ENCODE results near the gene EYA3.

Gene EYA3

DNA sequence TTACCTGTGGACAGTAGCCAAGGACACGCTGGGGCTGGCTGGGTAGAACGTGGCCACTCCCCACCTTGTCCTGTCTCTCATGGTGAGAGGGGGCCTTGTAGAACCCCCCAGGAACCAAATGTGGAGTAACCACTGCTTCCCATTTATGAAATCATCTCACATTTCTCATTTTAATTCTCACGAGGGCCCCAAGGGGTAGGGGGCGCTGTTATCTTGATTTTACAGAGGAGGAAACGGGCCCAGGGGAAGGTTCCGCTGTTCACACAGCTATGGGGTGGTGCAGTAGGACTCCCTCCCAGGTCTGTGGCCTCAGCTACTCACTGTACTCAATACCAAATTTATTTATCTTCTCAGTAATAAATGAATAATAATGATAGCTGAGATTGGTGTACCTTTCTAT lies 148.1 kb downstream of the EYA3 start:
- peak; percentile 50 to 82 for DNase-seq (ENCODE audit: low spot score in 2 of 2)
- ATAC-seq: peak; percentile 82
- H3K9me3 Mint-ChIP-seq: no peaks in the 10 kb centered on the region
- no peak overlapping the region for H3K4me3 Mint-ChIP-seq
- peak overlapping the region; percentile 89 for H3K27ac Mint-ChIP-seq
- no peaks in the 10 kb centered on the region for H3K36me3 Mint-ChIP-seq
- peaks cover 26% of the 10 kb centered on the region for H3K4me1 Mint-ChIP-seq

GRCh38 chr1:27938488-27938887 lies 149.9 kb downstream of the EYA3 start:
- no peaks in the 10 kb centered on the region for H3K36me3 Mint-ChIP-seq
- no peak for DNase-seq (ENCODE audit: low spot score in 2 of 2)
- ATAC-seq: no peak
- no peaks in the 10 kb centered on the region for H3K9me3 Mint-ChIP-seq
- peaks cover 25% of the 10 kb centered on the region for H3K4me1 Mint-ChIP-seq
- no peak overlapping the region for H3K27ac Mint-ChIP-seq
- H3K4me3 Mint-ChIP-seq: no peak overlapping the region

DNA sequence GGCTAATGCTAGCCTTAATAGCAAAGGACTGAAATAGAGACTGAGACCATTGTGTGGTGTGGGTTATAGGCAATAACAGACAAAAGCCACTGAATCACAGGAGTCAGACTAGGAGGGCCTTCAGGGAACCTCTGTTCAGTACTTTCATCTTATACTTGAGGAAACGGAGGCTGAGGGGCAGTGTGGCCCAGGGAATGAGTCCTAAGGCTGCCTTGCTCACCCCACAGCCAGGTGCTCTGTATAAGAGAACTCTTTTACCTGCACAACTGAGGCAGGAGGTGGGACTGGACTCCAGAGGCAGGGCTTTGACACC lies 150.9 kb downstream of the EYA3 start:
- Mint-ChIP-seq H3K27ac (no peak overlapping the region), H3K4me1 (peaks cover 19% of the 10 kb centered on the region), H3K36me3 (no peaks in the 10 kb centered on the region), H3K9me3 (no peaks in the 10 kb centered on the region), H3K4me3 (no peak overlapping the region)
- ATAC-seq: no peak
- no peak for DNase-seq (ENCODE audit: low spot score in 2 of 2)

DNA sequence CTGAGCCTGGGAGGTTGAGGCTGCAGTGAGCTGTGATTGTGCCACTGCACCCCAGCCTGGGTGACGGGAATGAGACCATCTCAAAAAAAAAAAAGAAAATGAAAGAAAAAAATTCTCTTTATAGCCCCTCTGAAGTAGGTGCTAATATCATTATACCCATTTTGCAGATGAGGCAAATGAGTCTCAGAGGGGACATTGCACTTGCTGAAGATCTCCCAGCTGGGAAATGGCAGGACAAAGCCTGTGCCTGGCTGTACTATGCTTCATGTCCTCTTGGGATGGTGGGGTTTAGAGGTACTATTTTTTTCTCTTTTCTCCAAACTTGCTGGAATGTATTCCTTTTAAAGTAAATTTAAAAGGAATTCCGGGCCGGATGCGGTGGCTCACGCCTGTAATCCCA lies 152.0 kb downstream of the EYA3 start:
- Mint-ChIP-seq H3K4me1 (peaks cover 19% of the 10 kb centered on the region), H3K36me3 (no peaks in the 10 kb centered on the region), H3K27ac (no peak overlapping the region), H3K9me3 (no peaks in the 10 kb centered on the region), H3K4me3 (no peak overlapping the region)
- ATAC-seq: no peak
- no peak for DNase-seq (ENCODE audit: low spot score in 2 of 2)

DNA sequence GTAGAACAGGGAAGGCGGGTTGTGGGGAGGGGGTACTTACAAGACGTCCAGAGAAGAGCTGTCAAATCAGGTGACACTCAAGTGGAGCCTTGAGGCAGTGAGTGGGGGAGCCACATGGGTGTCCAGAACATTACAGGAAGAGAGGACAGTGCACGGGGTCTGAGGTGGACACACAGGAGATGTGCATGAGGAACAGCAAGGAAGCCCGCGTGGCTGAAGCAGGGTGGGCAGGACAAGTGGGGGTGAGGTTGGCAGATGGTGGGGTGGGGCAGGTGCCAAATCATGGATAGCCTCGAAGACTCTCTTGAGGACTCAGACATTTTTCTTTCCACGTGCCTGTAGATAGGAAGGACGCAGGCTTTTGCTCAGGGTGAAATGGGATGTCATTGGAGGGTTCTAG lies 152.7 kb downstream of the EYA3 start:
- Mint-ChIP-seq H3K9me3 (no peaks in the 10 kb centered on the region), H3K4me1 (peaks cover 19% of the 10 kb centered on the region), H3K27ac (no peak overlapping the region), H3K4me3 (no peak overlapping the region), H3K36me3 (no peaks in the 10 kb centered on the region)
- ATAC-seq (no peak), DNase-seq (ENCODE audit: low spot score in 2 of 2) (no peak)

GRCh38 chr1:27934818-27935549 lies 153.4 kb downstream of the EYA3 start, which contains the start of gene SMPDL3B:
Gene SMPDL3B, plus strand, starts transcription at chr1:27935000. Its CDS starts 184 bp downstream, at chr1:27935184.
- Mint-ChIP-seq H3K9me3 (no peaks in the 10 kb centered on the region), H3K27ac (peak within 1 kb of the TSS; percentile 22), H3K36me3 (no peaks in the 10 kb centered on the region), H3K4me1 (peaks cover 12% of the 10 kb centered on the region), H3K4me3 (peak within 1 kb of the TSS; percentile 1)
- DNase-seq (ENCODE audit: low spot score in 2 of 2) (no peak), ATAC-seq (peak; percentile 51)

GRCh38 chr1:27931759-27932158 lies 156.7 kb downstream of the EYA3 start:
- no peak overlapping the region for H3K4me3 Mint-ChIP-seq
- no peaks in the 10 kb centered on the region for H3K9me3 Mint-ChIP-seq
- ATAC-seq: no peak
- no peak for DNase-seq (ENCODE audit: low spot score in 2 of 2)
- H3K4me1 Mint-ChIP-seq: peaks cover 10% of the 10 kb centered on the region
- H3K27ac Mint-ChIP-seq: no peak overlapping the region
- no peaks in the 10 kb centered on the region for H3K36me3 Mint-ChIP-seq

- no peaks in the 10 kb centered on the region for H3K9me3 Mint-ChIP-seq
- DNase-seq (ENCODE audit: low spot score in 2 of 2): no peak
- no peak overlapping the region for H3K27ac Mint-ChIP-seq
- ATAC-seq: no peak
- no peak overlapping the region for H3K4me3 Mint-ChIP-seq
- peaks cover 10% of the 10 kb centered on the region for H3K4me1 Mint-ChIP-seq
- no peaks in the 10 kb centered on the region for H3K36me3 Mint-ChIP-seq
Measured at GRCh38 chr1:27931184-27931583, 157.2 kb downstream of the EYA3 start.

DNA sequence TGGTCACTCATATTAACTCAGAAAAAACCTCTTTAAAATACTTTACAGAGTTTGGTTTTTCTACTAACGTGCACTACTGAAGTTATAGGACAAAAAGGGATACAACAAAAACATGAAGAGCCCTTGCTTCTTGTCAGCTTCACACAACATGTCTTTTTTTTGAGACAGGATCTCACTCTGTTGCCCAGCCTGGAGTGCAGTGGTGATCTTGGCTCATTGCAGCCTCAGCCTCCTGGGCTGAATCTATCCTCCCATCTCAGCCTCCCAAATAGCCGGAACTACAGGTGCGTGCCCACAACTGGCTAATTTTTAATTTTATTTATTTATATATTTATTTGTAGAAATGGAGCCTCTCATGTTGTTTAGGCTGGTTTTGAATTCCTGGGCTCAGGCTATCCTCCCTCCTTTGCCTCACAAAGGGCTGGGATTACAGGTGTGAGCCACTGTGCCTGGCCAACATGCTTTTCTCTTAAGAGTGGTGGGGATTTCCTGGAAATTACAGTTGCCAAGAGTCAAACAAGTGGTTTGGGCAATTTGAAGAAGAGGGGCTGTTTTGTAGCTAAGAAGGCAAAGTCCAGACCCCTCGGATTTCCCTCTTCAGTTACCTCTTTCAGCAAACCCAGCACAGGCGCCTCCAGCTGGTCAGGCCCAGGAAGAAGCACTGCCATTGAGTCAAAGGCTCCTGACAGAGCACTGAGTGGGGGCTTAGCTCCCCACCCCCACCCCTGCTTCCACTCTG lies 160.0 kb downstream of the EYA3 start:
- no peak for DNase-seq (ENCODE audit: low spot score in 2 of 2)
- Mint-ChIP-seq H3K4me3 (no peak overlapping the region), H3K36me3 (no peaks in the 10 kb centered on the region), H3K27ac (no peak overlapping the region), H3K9me3 (no peaks in the 10 kb centered on the region), H3K4me1 (no peaks in the 10 kb centered on the region)
- ATAC-seq: no peak

- H3K36me3 Mint-ChIP-seq: no peaks in the 10 kb centered on the region
- ATAC-seq (no peak), DNase-seq (ENCODE audit: low spot score in 2 of 2) (no peak)
- no peak overlapping the region for H3K4me3 Mint-ChIP-seq
- no peaks in the 10 kb centered on the region for H3K9me3 Mint-ChIP-seq
- no peaks in the 10 kb centered on the region for H3K4me1 Mint-ChIP-seq
- no peak overlapping the region for H3K27ac Mint-ChIP-seq
Measured at GRCh38 chr1:27922272-27922671, 166.1 kb downstream of the EYA3 start.
